Dedifferentiated amniotic fluid mesenchymal stem cell (primary cell): ENCODE measurements around the gene CCDC74A.
"Not testable (repeated sequence)": the region's sequence is repeated elsewhere in the genome, so short reads cannot be mapped to it uniquely, and the experiment has no call there.

Experiments
- DNase-seq: peaks from one replicate; pipeline ENCODE4 v3.0.0-alpha.2; 2016; ENCODE audit errors: extremely low spot score

The CCDC74A gene

DNA sequence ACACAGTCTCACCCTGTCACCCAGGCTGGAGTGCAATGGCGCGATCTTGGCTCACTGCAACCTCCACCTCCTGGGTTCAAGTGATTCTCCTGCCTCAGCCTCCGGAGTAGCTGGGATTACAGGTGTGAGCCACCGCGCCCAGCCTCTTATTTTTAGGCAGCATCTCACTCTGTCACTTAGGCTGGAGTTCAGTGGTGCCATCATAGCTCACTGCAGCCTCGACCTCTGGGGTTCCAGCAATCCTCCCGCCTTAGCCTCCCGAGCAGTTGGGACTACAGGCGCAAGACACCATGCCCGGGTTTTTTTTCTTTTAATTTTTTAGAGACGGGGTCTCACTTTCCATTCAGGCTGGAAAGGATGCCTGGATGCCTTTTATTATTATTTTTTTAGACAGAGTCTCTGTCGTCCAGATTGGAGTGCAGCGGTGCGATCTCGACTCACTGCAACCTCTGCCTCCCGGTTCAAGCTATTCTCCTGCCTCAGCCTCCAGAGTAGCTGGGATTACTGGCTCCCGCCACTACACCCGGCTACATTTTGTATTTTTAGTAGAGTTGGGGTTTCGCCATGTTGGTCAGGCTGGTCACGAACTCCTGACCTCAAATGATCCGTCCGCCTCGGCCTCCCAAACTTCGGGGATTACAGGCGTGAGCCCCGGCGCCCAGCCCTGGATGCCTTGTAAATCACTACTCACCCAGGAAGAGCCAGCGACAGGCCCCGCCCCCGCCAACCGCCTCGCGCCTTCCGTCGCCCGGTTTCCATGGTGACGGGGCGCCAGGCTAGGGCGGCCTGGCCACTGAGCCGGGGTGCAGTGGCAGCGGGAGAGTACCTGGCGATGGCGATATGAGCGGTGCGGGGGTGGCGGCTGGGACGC is at the start of gene CCDC74A:
CCDC74A (plus strand) TSS at position 758 of the 871 bp plus-strand sequence; CDS start at position 841, 83 bp downstream.
- DNase-seq, result not testable (repeated sequence)

- not testable (repeated sequence) for DNase-seq
These were observed 49.4 kb upstream of the CCDC74A start for GRCh38 chr2:131478074-131478849.

DNA sequence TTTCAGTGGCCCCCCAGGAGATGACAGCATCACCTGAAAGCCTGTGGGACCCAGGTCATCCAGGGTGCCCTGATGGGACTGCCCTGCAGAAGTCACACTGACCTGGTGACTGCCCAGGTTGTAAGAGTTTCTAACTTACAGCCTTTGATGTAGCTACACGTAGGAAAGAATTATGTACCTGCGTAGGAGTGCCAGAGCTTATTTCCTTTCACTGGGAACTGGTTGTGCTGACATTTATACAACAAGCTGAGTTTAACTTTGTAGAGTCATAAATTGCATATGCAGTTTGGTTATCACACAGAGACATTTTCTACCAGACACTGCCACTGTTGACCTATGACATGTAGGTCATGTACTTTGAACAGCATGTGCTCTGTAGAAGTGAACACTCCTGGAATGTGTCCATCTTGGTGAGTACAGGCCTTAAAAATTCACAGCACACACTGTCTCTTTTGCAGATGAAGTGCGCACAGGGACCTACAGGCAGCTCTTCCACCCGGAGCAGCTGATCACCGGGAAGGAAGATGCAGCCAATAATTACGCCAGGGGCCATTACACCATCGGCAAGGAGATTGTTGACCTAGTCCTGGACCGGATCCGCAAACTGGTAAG is 48.7 kb upstream of the CCDC74A start:
- not testable (repeated sequence) for DNase-seq

GRCh38 chr2:131480351-131480750 is 47.3 kb upstream of the CCDC74A start:
- DNase-seq, result not testable (repeated sequence)

GRCh38 chr2:131482506-131483155 is 45.1 kb upstream of the CCDC74A start:
- not testable (repeated sequence) for DNase-seq

DNA sequence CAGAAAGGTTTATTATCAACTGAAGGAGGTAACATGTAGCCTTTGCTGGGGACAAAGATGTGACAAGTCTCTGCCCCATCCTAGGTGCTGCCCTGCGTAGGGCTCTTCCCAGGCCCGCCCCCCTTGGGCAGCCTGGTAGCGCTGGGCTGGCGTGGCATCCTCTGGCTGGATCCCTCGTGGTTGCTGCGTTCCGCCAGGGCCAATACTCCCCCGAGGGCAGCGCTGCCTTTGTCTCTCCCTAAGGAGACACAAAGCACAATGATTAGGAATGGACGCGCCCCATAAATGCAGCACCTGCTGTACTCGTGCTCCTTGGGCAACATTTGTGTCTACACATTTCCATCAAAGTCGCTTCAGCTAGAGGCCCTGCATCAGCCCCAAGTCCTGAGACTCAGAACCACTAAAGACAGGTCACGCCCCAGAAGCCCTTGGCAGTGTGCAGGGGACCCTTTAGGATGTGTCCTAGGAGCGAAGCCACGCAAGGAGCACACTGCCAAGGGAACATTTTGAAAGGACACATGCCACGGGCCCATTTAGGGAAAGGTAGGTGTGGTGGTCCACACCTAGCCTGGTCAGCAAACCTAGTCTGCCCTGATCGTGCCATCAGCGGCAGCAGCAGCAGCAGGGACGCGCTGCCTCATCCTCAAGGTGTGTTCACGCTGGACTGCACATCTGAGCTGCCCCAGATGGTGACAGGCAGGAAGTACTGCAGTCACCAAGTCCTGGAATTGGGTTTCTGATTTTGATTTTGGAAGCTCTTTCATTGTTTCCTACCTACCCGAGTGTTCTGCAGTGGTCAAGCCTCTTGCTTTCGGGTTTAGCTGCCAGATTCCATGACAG is 43.5 kb upstream of the CCDC74A start:
- DNase-seq, result not testable (repeated sequence)

GRCh38 chr2:131484906-131485460 is 42.7 kb upstream of the CCDC74A start:
- DNase-seq, result not testable (repeated sequence)

DNA sequence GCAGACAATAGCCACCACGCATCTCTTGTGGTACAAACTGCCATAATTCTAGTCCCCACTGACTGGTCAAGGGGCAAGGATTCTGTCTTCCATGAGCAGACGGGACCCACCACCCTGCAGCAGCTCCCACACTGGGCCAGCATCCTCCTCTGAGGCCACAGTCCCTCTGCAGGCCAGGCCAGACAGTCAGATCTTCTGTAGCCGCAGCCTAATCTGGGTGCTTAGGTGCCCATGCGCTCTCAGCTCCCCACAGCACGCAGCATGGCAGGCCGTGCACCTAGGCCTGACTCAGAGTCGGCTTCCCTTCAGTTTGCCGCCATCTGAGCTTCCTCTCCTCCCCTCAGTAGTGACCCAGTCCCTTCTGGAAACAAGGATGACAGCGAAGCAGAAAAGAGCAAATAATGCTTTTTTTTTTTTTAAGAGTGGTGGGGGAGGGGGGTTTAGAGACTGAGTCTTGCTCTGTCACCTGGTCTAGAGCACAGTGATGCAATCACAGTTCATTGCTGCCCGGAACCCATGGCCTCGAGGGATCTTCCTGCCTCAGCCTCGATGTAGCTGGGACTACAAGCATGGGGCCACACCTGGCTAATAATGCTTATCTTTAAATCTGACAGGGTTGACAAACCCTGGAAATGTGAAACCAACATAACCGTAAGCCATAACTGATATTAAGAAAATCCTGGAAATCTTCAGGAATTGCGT is 41.3 kb upstream of the CCDC74A start:
- DNase-seq, result not testable (repeated sequence)

DNA sequence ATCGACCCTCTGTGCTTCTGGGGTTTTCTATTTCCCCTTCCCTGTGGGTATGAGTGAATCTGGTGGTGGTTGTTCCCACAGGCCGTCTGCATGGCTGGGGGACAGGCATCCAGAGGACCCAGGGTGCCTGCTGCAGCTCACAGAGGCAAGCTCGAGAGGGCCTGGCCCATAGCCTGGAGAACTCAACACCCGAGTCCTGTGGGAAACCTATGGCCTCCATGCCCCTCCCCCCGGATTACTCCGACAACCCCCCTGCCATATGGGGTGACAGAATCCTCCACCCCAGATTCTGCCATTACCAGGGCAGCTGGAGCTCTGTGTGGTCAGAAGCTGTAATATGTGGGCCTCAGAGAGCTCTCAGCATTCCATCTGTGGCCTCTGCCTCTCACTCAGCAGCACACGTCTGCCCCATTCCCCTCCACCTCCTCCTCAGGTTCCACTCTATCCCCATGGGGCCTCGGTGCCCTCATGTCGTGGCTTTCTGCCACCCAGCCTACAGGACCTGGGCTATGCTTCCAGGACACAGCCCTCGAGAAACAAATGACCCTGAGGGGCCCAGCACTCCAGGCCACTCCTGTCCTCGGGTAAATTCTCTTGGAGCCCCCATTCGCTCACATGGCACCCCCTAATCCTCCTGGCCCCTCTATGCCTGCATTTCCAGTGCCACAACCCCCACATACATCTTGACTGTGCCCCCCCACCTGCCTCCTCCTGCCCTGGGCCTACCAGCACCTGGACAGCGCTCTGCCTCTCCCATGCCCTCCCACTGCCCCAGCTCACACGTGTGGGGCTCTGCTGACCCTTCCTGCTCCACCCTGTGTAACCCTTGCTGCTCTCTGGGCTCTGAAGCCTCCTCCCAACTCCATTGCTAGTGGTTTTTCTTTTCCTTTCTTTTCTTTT is 39.1 kb upstream of the CCDC74A start:
- no peak for DNase-seq

GRCh38 chr2:131490616-131491468 is 36.8 kb upstream of the CCDC74A start:
- not testable (repeated sequence) for DNase-seq

GRCh38 chr2:131491469-131491836 is 36.2 kb upstream of the CCDC74A start:
- not testable (repeated sequence) for DNase-seq

- DNase-seq, result not testable (repeated sequence)
These were observed 35.7 kb upstream of the CCDC74A start, which contains the start of gene MZT2A for GRCh38 chr2:131492015-131492417. TSS of gene MZT2A (minus strand) at chr2:131492397. CDS start at chr2:131492376, 21 bp downstream.

DNA sequence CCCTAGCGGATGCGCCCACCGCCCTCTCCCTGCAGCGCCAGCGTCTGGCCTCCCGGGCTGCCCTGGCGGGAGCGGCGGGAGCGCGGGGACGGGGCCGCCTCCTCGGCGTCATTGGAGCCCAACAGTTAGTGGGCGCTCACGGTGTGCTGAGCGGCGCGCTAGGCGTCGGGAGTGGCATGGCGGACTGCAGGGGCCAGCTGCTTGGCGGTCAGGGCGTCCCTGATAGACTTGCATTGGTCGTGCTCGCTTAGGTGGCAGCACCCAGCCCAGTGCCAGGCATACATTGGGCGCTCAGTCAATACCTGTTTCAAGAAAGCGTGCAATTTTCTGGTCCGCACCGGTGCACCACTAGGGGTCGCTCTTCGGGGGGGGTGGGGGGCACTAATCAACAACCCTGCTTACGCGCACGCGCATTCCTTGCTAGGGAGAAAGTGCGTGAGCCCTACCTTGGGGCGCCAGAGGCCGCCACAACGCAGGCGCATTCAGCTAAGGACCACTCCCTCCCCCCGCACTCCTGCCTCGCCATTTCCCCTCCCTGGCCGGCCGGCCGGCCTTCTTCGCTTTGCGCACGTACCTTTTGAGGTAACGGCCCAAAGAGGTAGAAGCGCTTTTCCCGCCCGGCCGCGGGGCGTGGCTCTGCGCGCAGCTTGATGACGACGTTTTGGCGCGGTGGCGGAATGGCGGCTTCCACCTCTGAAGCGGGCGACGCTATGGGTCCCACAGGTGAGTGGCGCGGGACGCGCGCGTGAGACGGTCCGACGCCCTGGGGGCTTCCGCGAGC is 35.1 kb upstream of the CCDC74A start:
- peak; percentile 73 for DNase-seq

GRCh38 chr2:131493199-131493968 is 34.3 kb upstream of the CCDC74A start:
- DNase-seq, result no peak

GRCh38 chr2:131495506-131495905 is 32.2 kb upstream of the CCDC74A start:
- not testable (repeated sequence) for DNase-seq
